Measurements from ENCODE around the gene B3GALNT2. TPM values are rescaled to one million over a fixed set of nuclear protein-coding genes. Genes with fewer than 3 reads are reported as not detected.

Gene B3GALNT2
- total RNA-seq, 3 donors from 2014 or later = 21.4 to 34.8 (median 25.9) TPM

- TF ChIP-seq POLR2A (IDR thresholded peaks at IDR 0.05) (no peak), POLR2AphosphoS5 (IDR thresholded peaks at IDR 0.05) (no peak)
- TF ChIP-seq, protein P1, sequence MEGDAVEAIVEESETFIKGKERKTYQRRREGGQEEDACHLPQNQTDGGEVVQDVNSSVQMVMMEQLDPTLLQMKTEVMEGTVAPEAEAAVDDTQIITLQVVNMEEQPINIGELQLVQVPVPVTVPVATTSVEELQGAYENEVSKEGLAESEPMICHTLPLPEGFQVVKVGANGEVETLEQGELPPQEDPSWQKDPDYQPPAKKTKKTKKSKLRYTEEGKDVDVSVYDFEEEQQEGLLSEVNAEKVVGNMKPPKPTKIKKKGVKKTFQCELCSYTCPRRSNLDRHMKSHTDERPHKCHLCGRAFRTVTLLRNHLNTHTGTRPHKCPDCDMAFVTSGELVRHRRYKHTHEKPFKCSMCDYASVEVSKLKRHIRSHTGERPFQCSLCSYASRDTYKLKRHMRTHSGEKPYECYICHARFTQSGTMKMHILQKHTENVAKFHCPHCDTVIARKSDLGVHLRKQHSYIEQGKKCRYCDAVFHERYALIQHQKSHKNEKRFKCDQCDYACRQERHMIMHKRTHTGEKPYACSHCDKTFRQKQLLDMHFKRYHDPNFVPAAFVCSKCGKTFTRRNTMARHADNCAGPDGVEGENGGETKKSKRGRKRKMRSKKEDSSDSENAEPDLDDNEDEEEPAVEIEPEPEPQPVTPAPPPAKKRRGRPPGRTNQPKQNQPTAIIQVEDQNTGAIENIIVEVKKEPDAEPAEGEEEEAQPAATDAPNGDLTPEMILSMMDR (IDR thresholded peaks at IDR 0.05) = no peak
- H3K9me3 ChIP-seq = no peaks in the 10 kb centered on the region
- H3K27ac ChIP-seq = no peak overlapping the region
- intact Hi-C loops (cut with DNase I; ENCODE audit: low total_unique reads) = no loop called here
- H3K36me3 ChIP-seq = no peaks in the 10 kb centered on the region
- H3K4me1 ChIP-seq = no peaks in the 10 kb centered on the region
- DNase-seq (ENCODE audit: low spot score in 2 of 2) = no peak
- no peak overlapping the region for H3K4me3 ChIP-seq
- H3K27me3 ChIP-seq = no peaks in the 10 kb centered on the region
Measured at GRCh38 chr1:235434001-235434400, 70.3 kb downstream of the B3GALNT2 start.

GRCh38 chr1:235430991-235431390, 73.3 kb downstream of the B3GALNT2 start:
- H3K4me3 ChIP-seq = no peak overlapping the region

DNA sequence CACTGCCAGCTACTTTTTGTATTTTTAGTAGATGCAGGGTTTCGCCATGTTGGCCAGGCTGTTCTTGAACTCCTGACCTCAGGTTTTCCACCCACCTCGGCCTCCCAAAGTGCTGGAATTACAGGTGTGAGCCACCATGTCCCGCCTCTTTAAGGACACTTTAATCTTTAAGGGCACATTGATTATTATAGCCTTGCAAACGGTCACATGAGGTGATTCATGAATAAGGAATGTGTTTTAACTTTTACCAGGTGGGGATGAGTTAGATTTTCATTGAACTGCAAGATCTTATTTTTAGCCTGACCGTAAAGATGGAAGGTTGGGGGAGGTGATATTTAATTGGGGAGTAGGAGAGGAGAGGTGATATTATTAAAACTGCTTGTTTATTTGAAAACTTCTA, 75.1 kb downstream of the B3GALNT2 start:
- no peaks in the 10 kb centered on the region for H3K27me3 ChIP-seq
- TF ChIP-seq POLR2A (IDR thresholded peaks at IDR 0.05) (no peak), POLR2AphosphoS5 (IDR thresholded peaks at IDR 0.05) (no peak)
- TF ChIP-seq, protein P1 (IDR thresholded peaks at IDR 0.05) = no peak

More at GRCh38 chr1:235430991-235431390, 73.3 kb downstream of the B3GALNT2 start:
- Histone ChIP-seq H3K27ac (no peak overlapping the region), H3K36me3 (no peaks in the 10 kb centered on the region), H3K27me3 (no peaks in the 10 kb centered on the region), H3K9me3 (no peaks in the 10 kb centered on the region), H3K4me1 (no peaks in the 10 kb centered on the region)
- intact Hi-C loops (cut with DNase I; ENCODE audit: low total_unique reads) = no loop called here
- no peak for DNase-seq (ENCODE audit: low spot score in 2 of 2)
- TF ChIP-seq, protein P1 (IDR thresholded peaks at IDR 0.05) = no peak
- TF ChIP-seq POLR2A (IDR thresholded peaks at IDR 0.05) (no peak), POLR2AphosphoS5 (IDR thresholded peaks at IDR 0.05) (no peak)

GRCh38 chr1:235427447-235427846, 76.8 kb downstream of the B3GALNT2 start:
- DNase-seq (ENCODE audit: low spot score in 2 of 2) = no peak
- no peaks in the 10 kb centered on the region for H3K9me3 ChIP-seq
- no peaks in the 10 kb centered on the region for H3K27me3 ChIP-seq
- H3K27ac ChIP-seq = no peak overlapping the region
- H3K4me3 ChIP-seq = no peak overlapping the region
- no peaks in the 10 kb centered on the region for H3K36me3 ChIP-seq
- intact Hi-C loops (cut with DNase I; ENCODE audit: low total_unique reads) = no loop called here
- TF ChIP-seq POLR2A (IDR thresholded peaks at IDR 0.05) = no peak
- TF ChIP-seq, protein P1 (IDR thresholded peaks at IDR 0.05) = no peak
- TF ChIP-seq POLR2AphosphoS5 (IDR thresholded peaks at IDR 0.05) = no peak
- peaks cover 0 to 2% of the 10 kb centered on the region in 2 donors for H3K4me1 ChIP-seq

More for the DNA sequence above, 75.1 kb downstream of the B3GALNT2 start:
- H3K9me3 ChIP-seq = no peaks in the 10 kb centered on the region
- intact Hi-C loops (cut with DNase I; ENCODE audit: low total_unique reads) = no loop called here
- no peak for DNase-seq (ENCODE audit: low spot score in 2 of 2)
- H3K36me3 ChIP-seq = no peaks in the 10 kb centered on the region
- H3K27ac ChIP-seq = no peak overlapping the region
- no peak overlapping the region for H3K4me3 ChIP-seq
- no peaks in the 10 kb centered on the region for H3K4me1 ChIP-seq

- TF ChIP-seq POLR2A (IDR thresholded peaks at IDR 0.05) (no peak), POLR2AphosphoS5 (IDR thresholded peaks at IDR 0.05) (no peak)
- TF ChIP-seq, protein P1 (IDR thresholded peaks at IDR 0.05) = no peak
- no peak for DNase-seq (ENCODE audit: low spot score in 2 of 2)
- Histone ChIP-seq H3K4me3 (no peak overlapping the region), H3K27ac (no peak overlapping the region), H3K9me3 (no peaks in the 10 kb centered on the region), H3K4me1 (peaks cover 0 to 2% of the 10 kb centered on the region in 2 donors), H3K27me3 (no peaks in the 10 kb centered on the region), H3K36me3 (no peaks in the 10 kb centered on the region)
- intact Hi-C loops (cut with DNase I; ENCODE audit: low total_unique reads) = no loop called here
Measured at GRCh38 chr1:235426680-235427079, 77.6 kb downstream of the B3GALNT2 start.

All from breast epithelium (tissue), 4 donors.